Panc1 (cell line): ENCODE measurements around the gene PDE1A. TPM values are rescaled to one million over a fixed set of nuclear protein-coding genes. Genes with fewer than 3 reads are reported as not detected.
"Not testable (repeated sequence)": the region's sequence is repeated elsewhere in the genome, so short reads cannot be mapped to it uniquely, and the experiment has no call there.

Source experiments
- ATAC-seq: fragments of 200-7000 bp; cut with Tn5 transposase; 2 replicates; pipeline ENCODE4 v1.9.1; 2020; ENCODE audit warnings: mild to moderate bottlenecking, moderate library complexity
- BruUV-seq: library from RNA; stranded (reverse); fragments of 400-500 nt; replicated peaks from 2 replicates; lab custom pipeline; 2021; lab: Mats Ljungman, UMichigan
- CTCF ChIA-PET: fragments of 300-600 bp; sonication (Branson Sonifier 250); formaldehyde crosslinking; loops from one replicate; lab custom pipeline; 2022; ENCODE audit warnings: antibody characterized with exemption; lab: Charles Lee
- POLR2A ChIA-PET: fragments of 300-600 bp; sonication (Branson Sonifier 250); formaldehyde crosslinking; loops from one replicate; lab custom pipeline; 2022; ENCODE audit warnings: antibody characterized with exemption; lab: Charles Lee
- DNase-seq: peaks from one replicate; pipeline ENCODE4 v3.0.0-alpha.2; 2010; ENCODE audit warnings: low read depth, low spot score
- H3K27ac ChIP-seq: 2 replicates; pipeline ENCODE4 v1.5.1; 2011; ENCODE audit warnings: mild to moderate bottlenecking, low read length, inconsistent platforms
- H3K27me3 ChIP-seq: fragments of 200-500 bp; sonication (Bioruptor generic); 2 replicates; pipeline ENCODE4 v1.6.0; 2014; ENCODE audit warnings: low read length, inconsistent platforms; ENCODE audit not compliant: control insufficient read depth, insufficient read depth
- H3K36me3 ChIP-seq: fragments of 200-500 bp; sonication (Bioruptor generic); 2 replicates; pipeline ENCODE4 v1.5.1; 2014; ENCODE audit warnings: inconsistent platforms, mild to moderate bottlenecking, low read length, moderate library complexity; ENCODE audit not compliant: control insufficient read depth, insufficient read depth
- H3K4me1 ChIP-seq: 2 replicates; pipeline ENCODE4 v1.5.1; 2011; ENCODE audit warnings: inconsistent platforms, mild to moderate bottlenecking, low read length, moderate library complexity; ENCODE audit not compliant: control insufficient read depth, insufficient read depth
- H3K4me3 ChIP-seq, 2 experiments: 2 replicates each; pipeline ENCODE4 v1.5.1; 2011 to 2012; ENCODE audit warnings: low read depth in 2 of 2, low read length in 2 of 2, mild to moderate bottlenecking in 2 of 2, inconsistent platforms in 1 of 2, moderate library complexity in 1 of 2
- H3K9me3 ChIP-seq: fragments of 200-500 bp; sonication (Bioruptor generic); 2 replicates; pipeline ENCODE4 v1.5.1; 2014; ENCODE audit warnings: low read depth, mild to moderate bottlenecking, inconsistent platforms, low read length, moderate library complexity; ENCODE audit not compliant: control insufficient read depth, insufficient read depth
- POLR2AphosphoS5 ChIP-seq: IDR thresholded peaks from 2 replicates; pipeline ENCODE4 v1.6.1; 2012; ENCODE audit warnings: mild to moderate bottlenecking, low read depth, low read length, moderate library complexity
- REST ChIP-seq, 2 experiments: IDR thresholded peaks; 2 replicates each; pipeline ENCODE4 v1.6.1; 2011 to 2012; ENCODE audit warnings: low read depth in 2 of 2, control low read depth in 1 of 2, low read length in 1 of 2, mild to moderate bottlenecking in 1 of 2, moderate library complexity in 1 of 2; ENCODE audit not compliant: insufficient read depth in 1 of 2
- SIN3A ChIP-seq: IDR thresholded peaks from 2 replicates; pipeline ENCODE4 v1.6.1; 2012; ENCODE audit warnings: low read depth, mild to moderate bottlenecking, low read length, moderate library complexity, borderline replicate concordance; ENCODE audit not compliant: insufficient read depth
- TCF7L2 ChIP-seq: IDR thresholded peaks from 2 replicates; pipeline ENCODE4 v1.6.1; 2011; ENCODE audit warnings: mild to moderate bottlenecking, low read depth, low read length, inconsistent platforms
- in situ Hi-C: cut with HindIII; loops from 2 replicates; pipeline ENCODE4 v1.10.0; 2016; ENCODE audit warnings: low sequenced_read_pairs, low pct_unique_long_range_greater_than_20kb
- intact Hi-C: fragments of 100-400 bp; cut with micrococcal nuclease; formaldehyde crosslinking; loops from one replicate; pipeline ENCODE4 v1.10.0; 2022; ENCODE audit not compliant: unreplicated experiment
- total RNA-seq: library from RNA; stranded (reverse); gene quantifications from one replicate; pipeline ENCODE4 v1.2.1, GENCODE V29; 2021; ENCODE audit not compliant: unreplicated experiment
- TF ChIP-seq, protein P1 (sequence below): fragments of 450-650 bp; IDR thresholded peaks from 2 replicates; pipeline ENCODE4 v1.5.1; 2017; ENCODE audit warnings: mild to moderate bottlenecking

Gene PDE1A
- total RNA-seq, 1 experiment from 2014 or later = 0.08 TPM

DNA sequence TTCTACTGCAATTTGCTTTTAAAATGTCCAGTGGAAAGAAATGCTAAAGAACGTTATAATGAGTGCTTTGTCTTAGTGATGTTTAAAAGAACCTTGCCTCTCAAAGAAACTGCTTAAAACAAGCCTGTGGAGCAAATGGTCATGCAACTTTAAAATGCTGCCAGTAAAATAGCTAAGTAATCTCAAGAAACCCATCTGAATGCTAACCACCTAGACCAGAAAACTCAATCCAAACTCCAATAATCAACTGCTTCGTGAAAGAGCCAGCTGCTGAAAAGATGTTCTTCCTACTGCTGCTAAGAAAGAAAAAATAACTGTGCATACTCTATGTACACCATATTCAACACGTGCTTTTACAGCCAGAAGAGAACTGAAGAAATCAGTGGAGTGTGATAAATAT, 145.6 kb downstream of the PDE1A start:
- TF ChIP-seq, protein P1, sequence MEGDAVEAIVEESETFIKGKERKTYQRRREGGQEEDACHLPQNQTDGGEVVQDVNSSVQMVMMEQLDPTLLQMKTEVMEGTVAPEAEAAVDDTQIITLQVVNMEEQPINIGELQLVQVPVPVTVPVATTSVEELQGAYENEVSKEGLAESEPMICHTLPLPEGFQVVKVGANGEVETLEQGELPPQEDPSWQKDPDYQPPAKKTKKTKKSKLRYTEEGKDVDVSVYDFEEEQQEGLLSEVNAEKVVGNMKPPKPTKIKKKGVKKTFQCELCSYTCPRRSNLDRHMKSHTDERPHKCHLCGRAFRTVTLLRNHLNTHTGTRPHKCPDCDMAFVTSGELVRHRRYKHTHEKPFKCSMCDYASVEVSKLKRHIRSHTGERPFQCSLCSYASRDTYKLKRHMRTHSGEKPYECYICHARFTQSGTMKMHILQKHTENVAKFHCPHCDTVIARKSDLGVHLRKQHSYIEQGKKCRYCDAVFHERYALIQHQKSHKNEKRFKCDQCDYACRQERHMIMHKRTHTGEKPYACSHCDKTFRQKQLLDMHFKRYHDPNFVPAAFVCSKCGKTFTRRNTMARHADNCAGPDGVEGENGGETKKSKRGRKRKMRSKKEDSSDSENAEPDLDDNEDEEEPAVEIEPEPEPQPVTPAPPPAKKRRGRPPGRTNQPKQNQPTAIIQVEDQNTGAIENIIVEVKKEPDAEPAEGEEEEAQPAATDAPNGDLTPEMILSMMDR = no peak
- TF ChIP-seq SIN3A (no peak), TCF7L2 (no peak)
- ATAC-seq (no peak), DNase-seq (no peak)
- intact Hi-C loops (no loop called here), in situ Hi-C loops (no loop called here)
- no TSS peak for BruUV-seq
- Histone ChIP-seq H3K27me3 (no peaks in the 10 kb centered on the region), H3K9me3 (no peaks in the 10 kb centered on the region), H3K27ac (no peak overlapping the region), H3K4me1 (no peaks in the 10 kb centered on the region), H3K36me3 (no peaks in the 10 kb centered on the region), H3K4me3 (no peak overlapping the region)
- CTCF ChIA-PET = no interaction called here
- POLR2A ChIA-PET = no interaction called here

- no peak for DNase-seq
- CTCF ChIA-PET = no interaction called here
- ATAC-seq = no peak
These were observed 146.7 kb downstream of the PDE1A start for GRCh38 chr2:182280118-182280517.

DNA sequence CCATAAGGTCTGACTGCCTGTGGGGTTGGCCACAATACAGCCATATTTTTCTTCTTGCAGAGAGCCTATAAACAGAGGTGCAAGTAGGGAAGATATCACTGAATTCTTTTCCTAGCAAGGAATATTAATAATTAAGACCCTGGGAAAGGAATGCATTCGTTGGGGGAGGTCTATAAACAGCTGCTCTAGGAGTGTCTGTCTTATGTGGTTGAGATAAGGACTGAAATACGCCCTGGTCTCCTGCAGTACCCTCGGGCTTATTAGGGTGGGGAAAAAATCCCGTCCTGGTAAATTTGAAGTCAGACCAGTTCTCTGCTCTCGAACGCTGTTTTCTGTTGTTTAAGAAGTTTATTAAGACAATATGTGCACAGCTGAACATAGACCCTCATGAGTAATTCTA, 150.2 kb downstream of the PDE1A start:
- CTCF ChIA-PET, in situ Hi-C loops, H3K4me3 ChIP-seq, H3K27ac ChIP-seq, H3K9me3 ChIP-seq, DNase-seq, intact Hi-C loops, H3K27me3 ChIP-seq, ATAC-seq, H3K4me1 ChIP-seq, H3K36me3 ChIP-seq, BruUV-seq, POLR2A ChIA-PET: not testable (repeated sequence)

More at GRCh38 chr2:182280118-182280517, 146.7 kb downstream of the PDE1A start:
- Histone ChIP-seq H3K9me3 (no peaks in the 10 kb centered on the region), H3K4me1 (no peaks in the 10 kb centered on the region), H3K36me3 (no peaks in the 10 kb centered on the region), H3K27me3 (no peaks in the 10 kb centered on the region), H3K4me3 (no peak overlapping the region), H3K27ac (no peak overlapping the region)
- POLR2A ChIA-PET = no interaction called here
- in situ Hi-C loops (no loop called here), intact Hi-C loops (no loop called here)
- BruUV-seq = no TSS peak
- no peak for TF ChIP-seq REST (IDR thresholded peaks at IDR 0.05; ENCODE audit: insufficient read depth in 1 of 2, low read depth in 2 of 2, low read length in 1 of 2)
- TF ChIP-seq, protein P1 = no peak
- no peak for TF ChIP-seq SIN3A
- TF ChIP-seq POLR2AphosphoS5 = no peak
- no peak for TF ChIP-seq TCF7L2
